Measurements from ENCODE around the gene CGAS.
A peak's percentile ranks its signal among the peaks of the same experiment; 100 is the strongest.
"Not testable (repeated sequence)": the region's sequence is repeated elsewhere in the genome, so short reads cannot be mapped to it uniquely, and the experiment has no call there.

CGAS gene

DNA sequence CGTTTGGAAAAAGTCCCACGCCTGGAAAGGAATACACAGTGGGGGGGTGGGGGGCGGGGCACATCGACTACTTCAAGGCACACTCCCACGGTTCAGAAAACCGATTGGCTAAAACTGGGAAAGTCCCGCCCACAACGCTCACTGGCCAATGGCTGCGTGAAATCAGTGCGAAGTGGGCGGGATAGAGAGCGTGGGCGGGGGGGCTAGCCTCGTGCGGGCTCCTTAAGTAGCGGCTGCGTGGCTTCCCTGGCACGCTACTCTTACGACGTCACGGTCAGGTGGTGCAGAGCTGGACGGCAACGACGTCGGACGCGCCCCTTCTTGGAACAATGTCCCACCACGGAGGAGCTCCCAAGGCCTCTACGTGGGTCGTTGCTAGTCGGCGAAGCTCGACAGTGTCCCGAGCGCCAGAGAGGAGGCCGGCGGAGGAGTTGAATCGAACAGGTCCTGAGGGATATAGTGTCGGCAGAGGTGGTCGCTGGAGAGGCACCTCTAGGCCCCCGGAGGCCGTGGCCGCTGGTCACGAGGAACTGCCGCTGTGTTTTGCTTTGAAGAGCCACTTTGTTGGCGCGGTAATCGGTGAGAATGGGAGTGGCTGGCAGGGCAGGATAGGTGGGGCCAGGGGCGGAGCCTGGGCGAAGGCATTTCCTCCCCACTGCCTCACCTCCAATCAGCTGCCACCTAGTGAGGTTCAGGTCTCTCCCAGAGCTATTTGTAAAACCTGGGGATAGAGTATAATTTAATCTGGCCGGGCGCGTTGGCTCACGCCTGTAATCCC lies 57.3 kb downstream of the CGAS start, which contains the start of gene DDX43:
TSS of gene DDX43 (plus strand) at position 252 of the 778 bp plus-strand sequence. CDS start at position 330, 78 bp downstream.
- Histone ChIP-seq H3K4me1 (ENCODE audit: control insufficient read depth in 1 of 2, insufficient read depth in 2 of 2, low read length in 2 of 2) (no peaks in the 10 kb centered on the region), H3K27ac (ENCODE audit: low read length) (no peak within 1 kb of the TSS), H3K36me3 (ENCODE audit: control insufficient read depth in 1 of 2, insufficient read depth in 2 of 2, low read length in 2 of 2) (no peaks in the 10 kb centered on the region), H3K27me3 (ENCODE audit: low read depth, low read length) (no peaks in the 10 kb centered on the region), H3K9me3 (ENCODE audit: control insufficient read depth in 1 of 2, low read length in 2 of 2) (no peaks in the 10 kb centered on the region), H3K4me3 (ENCODE audit: low read depth in 1 of 2, low read length in 2 of 2) (peak within 1 kb of the TSS in 1 of 2 donors; percentile 38)

DNA sequence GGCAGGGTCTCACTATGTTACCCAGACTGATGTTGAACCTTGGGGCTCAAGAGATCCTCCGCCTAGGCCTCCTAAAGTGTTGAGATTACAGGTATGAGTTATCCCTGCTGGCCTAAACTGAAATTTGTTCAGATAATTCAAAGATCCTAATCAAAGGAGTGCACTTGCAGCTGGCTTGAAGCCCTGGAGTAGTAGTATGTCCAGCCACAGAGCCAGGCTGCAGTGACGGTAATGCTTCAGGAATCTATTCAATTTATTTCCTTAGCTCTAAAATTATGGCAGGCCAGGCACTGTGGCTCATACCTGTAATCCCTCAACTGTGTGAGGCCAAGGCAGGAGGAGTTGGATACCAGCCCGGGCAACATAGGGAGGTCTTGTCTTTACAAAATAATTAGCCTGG lies 58.8 kb downstream of the CGAS start:
- Histone ChIP-seq H3K4me1 (ENCODE audit: control insufficient read depth in 1 of 2, insufficient read depth in 2 of 2, low read length in 2 of 2) (no peaks in the 10 kb centered on the region), H3K27me3 (ENCODE audit: low read depth, low read length) (no peaks in the 10 kb centered on the region), H3K27ac (ENCODE audit: low read length) (no peak overlapping the region), H3K4me3 (ENCODE audit: low read depth in 1 of 2, low read length in 2 of 2) (no peak overlapping the region), H3K9me3 (ENCODE audit: control insufficient read depth in 1 of 2, low read length in 2 of 2) (no peaks in the 10 kb centered on the region), H3K36me3 (ENCODE audit: control insufficient read depth in 1 of 2, insufficient read depth in 2 of 2, low read length in 2 of 2) (no peaks in the 10 kb centered on the region)

DNA sequence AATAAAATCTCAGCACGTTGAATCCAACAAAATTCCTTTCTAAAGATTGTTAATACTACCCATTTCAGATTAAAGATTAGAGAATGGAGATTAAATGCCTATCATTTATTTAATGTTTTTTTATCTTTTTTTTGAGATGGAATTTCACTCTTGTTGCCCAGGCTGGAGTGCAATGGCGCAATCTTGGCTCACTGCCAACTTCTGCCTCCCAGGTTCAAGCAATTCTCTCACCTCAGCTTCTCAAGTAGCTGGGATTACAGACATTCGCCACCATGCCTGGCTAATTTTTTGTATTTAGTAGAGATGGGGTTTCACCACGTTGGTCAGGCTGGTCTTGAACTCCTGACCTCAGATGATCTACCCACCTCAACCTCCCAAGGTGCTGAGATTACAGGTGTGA lies 59.9 kb downstream of the CGAS start:
- not testable (repeated sequence) for H3K36me3 ChIP-seq (ENCODE audit: control insufficient read depth in 1 of 2, insufficient read depth in 2 of 2, low read length in 2 of 2); H3K9me3 ChIP-seq (ENCODE audit: control insufficient read depth in 1 of 2, low read length in 2 of 2); H3K4me1 ChIP-seq (ENCODE audit: control insufficient read depth in 1 of 2, insufficient read depth in 2 of 2, low read length in 2 of 2); H3K27me3 ChIP-seq (ENCODE audit: low read depth, low read length); H3K27ac ChIP-seq (ENCODE audit: low read length); H3K4me3 ChIP-seq (ENCODE audit: low read depth in 1 of 2, low read length in 2 of 2)

DNA sequence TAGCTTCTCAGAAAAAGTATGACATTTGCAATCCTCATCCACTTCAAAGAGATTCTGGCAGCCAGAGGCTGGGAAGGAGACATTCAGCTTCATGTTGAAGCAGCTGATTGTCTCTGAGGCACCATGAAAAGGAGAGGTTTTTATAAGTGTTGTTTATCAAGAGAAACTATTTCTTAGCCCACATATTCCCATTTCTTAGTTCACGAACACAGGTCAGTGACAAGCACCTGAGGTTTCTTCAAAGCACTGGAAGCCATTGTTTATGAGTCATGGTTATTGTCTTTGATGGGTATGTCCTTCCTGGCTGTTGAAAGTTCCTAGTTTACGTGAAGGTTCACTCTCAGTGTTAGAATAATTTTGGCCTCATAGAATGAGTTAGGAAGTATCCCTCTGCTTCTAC lies 60.4 kb downstream of the CGAS start:
- no peaks in the 10 kb centered on the region for H3K36me3 ChIP-seq (ENCODE audit: control insufficient read depth in 1 of 2, insufficient read depth in 2 of 2, low read length in 2 of 2)

GRCh38 chr6:73389854-73390253 lies 62.2 kb downstream of the CGAS start:
- Histone ChIP-seq H3K9me3 (ENCODE audit: control insufficient read depth in 1 of 2, low read length in 2 of 2) (no peaks in the 10 kb centered on the region), H3K27ac (ENCODE audit: low read length) (no peak overlapping the region), H3K4me1 (ENCODE audit: control insufficient read depth in 1 of 2, insufficient read depth in 2 of 2, low read length in 2 of 2) (no peaks in the 10 kb centered on the region), H3K36me3 (ENCODE audit: control insufficient read depth in 1 of 2, insufficient read depth in 2 of 2, low read length in 2 of 2) (no peaks in the 10 kb centered on the region), H3K4me3 (ENCODE audit: low read depth in 1 of 2, low read length in 2 of 2) (no peak overlapping the region), H3K27me3 (ENCODE audit: low read depth, low read length) (no peaks in the 10 kb centered on the region)

More for the DNA sequence above, 60.4 kb downstream of the CGAS start:
- Histone ChIP-seq H3K4me1 (ENCODE audit: control insufficient read depth in 1 of 2, insufficient read depth in 2 of 2, low read length in 2 of 2) (no peaks in the 10 kb centered on the region), H3K27ac (ENCODE audit: low read length) (no peak overlapping the region), H3K27me3 (ENCODE audit: low read depth, low read length) (no peaks in the 10 kb centered on the region), H3K9me3 (ENCODE audit: control insufficient read depth in 1 of 2, low read length in 2 of 2) (no peaks in the 10 kb centered on the region), H3K4me3 (ENCODE audit: low read depth in 1 of 2, low read length in 2 of 2) (no peak overlapping the region)

GRCh38 chr6:73388800-73389512 lies 63.1 kb downstream of the CGAS start:
- Histone ChIP-seq H3K9me3 (ENCODE audit: control insufficient read depth in 1 of 2, low read length in 2 of 2) (no peaks in the 10 kb centered on the region), H3K27me3 (ENCODE audit: low read depth, low read length) (no peaks in the 10 kb centered on the region), H3K36me3 (ENCODE audit: control insufficient read depth in 1 of 2, insufficient read depth in 2 of 2, low read length in 2 of 2) (no peaks in the 10 kb centered on the region), H3K27ac (ENCODE audit: low read length) (no peak overlapping the region), H3K4me1 (ENCODE audit: control insufficient read depth in 1 of 2, insufficient read depth in 2 of 2, low read length in 2 of 2) (no peaks in the 10 kb centered on the region), H3K4me3 (ENCODE audit: low read depth in 1 of 2, low read length in 2 of 2) (peak overlapping the region; percentile 66 to 76)

DNA sequence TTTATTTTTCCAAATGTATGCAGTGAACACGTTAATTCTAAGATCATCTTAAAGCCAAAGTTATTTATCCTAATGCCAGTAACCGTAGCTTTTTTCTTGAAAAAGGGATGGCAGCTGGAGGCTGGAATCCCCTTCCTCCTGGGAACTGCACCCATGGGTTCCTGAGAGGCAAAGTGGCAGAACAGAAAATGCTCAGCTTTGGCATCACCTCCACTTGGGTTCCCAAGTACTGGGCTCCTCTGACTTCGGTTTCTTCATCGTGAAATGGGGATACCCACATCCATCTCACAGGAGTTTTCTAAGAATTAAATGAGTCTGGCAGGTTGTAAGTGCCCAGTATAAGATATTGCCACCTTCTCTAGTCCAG lies 63.7 kb downstream of the CGAS start:
- H3K4me1 ChIP-seq (ENCODE audit: control insufficient read depth in 1 of 2, insufficient read depth in 2 of 2, low read length in 2 of 2): no peaks in the 10 kb centered on the region
- peak overlapping the region; percentile 66 to 76 for H3K4me3 ChIP-seq (ENCODE audit: low read depth in 1 of 2, low read length in 2 of 2)
- H3K27ac ChIP-seq (ENCODE audit: low read length): no peak overlapping the region
- H3K36me3 ChIP-seq (ENCODE audit: control insufficient read depth in 1 of 2, insufficient read depth in 2 of 2, low read length in 2 of 2): no peaks in the 10 kb centered on the region
- H3K9me3 ChIP-seq (ENCODE audit: control insufficient read depth in 1 of 2, low read length in 2 of 2): no peaks in the 10 kb centered on the region
- H3K27me3 ChIP-seq (ENCODE audit: low read depth, low read length): no peaks in the 10 kb centered on the region

- Histone ChIP-seq H3K9me3 (ENCODE audit: control insufficient read depth in 1 of 2, low read length in 2 of 2) (no peaks in the 10 kb centered on the region), H3K36me3 (ENCODE audit: control insufficient read depth in 1 of 2, insufficient read depth in 2 of 2, low read length in 2 of 2) (no peaks in the 10 kb centered on the region), H3K27me3 (ENCODE audit: low read depth, low read length) (no peaks in the 10 kb centered on the region), H3K4me3 (ENCODE audit: low read depth in 1 of 2, low read length in 2 of 2) (no peak overlapping the region), H3K27ac (ENCODE audit: low read length) (no peak overlapping the region), H3K4me1 (ENCODE audit: control insufficient read depth in 1 of 2, insufficient read depth in 2 of 2, low read length in 2 of 2) (no peaks in the 10 kb centered on the region)
Observed at GRCh38 chr6:73382462-73383113, 69.5 kb downstream of the CGAS start.

- H3K4me1 ChIP-seq (ENCODE audit: control insufficient read depth in 1 of 2, insufficient read depth in 2 of 2, low read length in 2 of 2); H3K4me3 ChIP-seq (ENCODE audit: low read depth in 1 of 2, low read length in 2 of 2); H3K27ac ChIP-seq (ENCODE audit: low read length); H3K27me3 ChIP-seq (ENCODE audit: low read depth, low read length); H3K36me3 ChIP-seq (ENCODE audit: control insufficient read depth in 1 of 2, insufficient read depth in 2 of 2, low read length in 2 of 2); H3K9me3 ChIP-seq (ENCODE audit: control insufficient read depth in 1 of 2, low read length in 2 of 2): not testable (repeated sequence)
Observed at GRCh38 chr6:73381531-73381930, 70.6 kb downstream of the CGAS start.

DNA sequence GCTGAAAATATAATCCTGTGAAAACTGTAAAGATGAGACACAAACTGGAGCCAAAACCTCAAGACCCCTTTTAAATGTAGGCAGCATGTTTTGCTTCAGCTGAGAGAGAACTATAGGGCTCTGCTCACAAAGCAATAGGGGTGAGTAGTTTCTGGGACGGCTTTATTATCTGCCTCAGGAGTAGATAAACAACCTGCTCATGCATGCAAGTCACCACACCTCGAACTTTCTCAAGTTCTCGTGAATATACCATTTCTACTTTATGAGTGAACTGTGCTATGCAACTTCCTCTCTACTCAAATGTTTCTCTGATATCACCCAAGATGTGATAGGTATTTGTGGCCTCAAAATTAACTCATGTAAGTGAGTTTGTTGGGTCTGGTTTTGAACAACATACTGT lies 74.9 kb downstream of the CGAS start:
- no peak overlapping the region for H3K27ac ChIP-seq (ENCODE audit: low read length)
- peaks cover 0 to 4% of the 10 kb centered on the region in 2 donors for H3K9me3 ChIP-seq (ENCODE audit: control insufficient read depth in 1 of 2, low read length in 2 of 2)
- no peaks in the 10 kb centered on the region for H3K36me3 ChIP-seq (ENCODE audit: control insufficient read depth in 1 of 2, insufficient read depth in 2 of 2, low read length in 2 of 2)
- H3K27me3 ChIP-seq (ENCODE audit: low read depth, low read length): no peaks in the 10 kb centered on the region
- H3K4me3 ChIP-seq (ENCODE audit: low read depth in 1 of 2, low read length in 2 of 2): no peak overlapping the region
- no peaks in the 10 kb centered on the region for H3K4me1 ChIP-seq (ENCODE audit: control insufficient read depth in 1 of 2, insufficient read depth in 2 of 2, low read length in 2 of 2)

- no peak overlapping the region for H3K4me3 ChIP-seq (ENCODE audit: low read depth in 1 of 2, low read length in 2 of 2)
Observed at GRCh38 chr6:73375216-73375615, 76.9 kb downstream of the CGAS start.

More at GRCh38 chr6:73375216-73375615, 76.9 kb downstream of the CGAS start:
- Histone ChIP-seq H3K4me1 (ENCODE audit: control insufficient read depth in 1 of 2, insufficient read depth in 2 of 2, low read length in 2 of 2) (no peaks in the 10 kb centered on the region), H3K27me3 (ENCODE audit: low read depth, low read length) (no peaks in the 10 kb centered on the region), H3K36me3 (ENCODE audit: control insufficient read depth in 1 of 2, insufficient read depth in 2 of 2, low read length in 2 of 2) (no peaks in the 10 kb centered on the region), H3K9me3 (ENCODE audit: control insufficient read depth in 1 of 2, low read length in 2 of 2) (peaks cover 0 to 10% of the 10 kb centered on the region in 2 donors), H3K27ac (ENCODE audit: low read length) (no peak overlapping the region)

Measured in muscle layer of duodenum (tissue), 2 donors.